H1 (cell line): Measurements from ENCODE around the gene ANKRD53. TPM values are rescaled to one million over a fixed set of nuclear protein-coding genes. Genes with fewer than 3 reads are reported as not detected.
A peak's percentile ranks its signal among the peaks of the same experiment; 100 is the strongest.

Experiments
- CTCF ChIA-PET: fragments of 300-600 bp; sonication (Branson Sonifier 250); formaldehyde crosslinking; loops from one replicate; lab custom pipeline; 2021; ENCODE audit not compliant: partially characterized antibody; lab: Charles Lee
- POLR2A ChIA-PET: fragments of 300-600 bp; sonication (Branson Sonifier 250); formaldehyde crosslinking; loops from one replicate; lab custom pipeline; 2021; ENCODE audit warnings: inconsistent platforms; ENCODE audit not compliant: partially characterized antibody; lab: Charles Lee
- DNase-seq, 2 experiments: peaks; one replicate each; pipeline versions ENCODE4 v3.0.0 to v3.0.0-alpha.2; 2010 to 2022; ENCODE audit warnings: low spot score in 2 of 2, low read depth in 1 of 2, mixed read lengths in 1 of 2
- FAIRE-seq: peaks from 2 replicates; lab custom pipeline; 2011; peaks lifted over from hg19 to GRCh38; lab: Jason Lieb, UNC
- H2AFZ ChIP-seq: 2 replicates; pipeline ENCODE4 v1.8.1; 2012; ENCODE audit warnings: low read length, inconsistent platforms
- H2AK5ac ChIP-seq: 2 replicates; pipeline ENCODE4 v1.6.1; 2013; ENCODE audit warnings: low read depth, low read length
- H2BK120ac ChIP-seq: replicated peaks from 2 replicates; pipeline ENCODE3; 2013; ENCODE audit warnings: low read depth, low read length, inconsistent platforms
- H2BK12ac ChIP-seq: 2 replicates; pipeline ENCODE4 v1.6.1; 2013; ENCODE audit warnings: low read depth, low read length
- H2BK15ac ChIP-seq: 2 replicates; pipeline ENCODE4 v1.6.1; 2013; ENCODE audit warnings: low read length
- H2BK20ac ChIP-seq: 2 replicates; pipeline ENCODE4 v1.6.1; 2013; ENCODE audit warnings: low read length
- H2BK5ac ChIP-seq: 2 replicates; pipeline ENCODE4 v1.6.1; 2013; ENCODE audit warnings: low read depth, low read length
- H3K14ac ChIP-seq: 2 replicates; pipeline ENCODE4 v1.6.1; 2013; ENCODE audit warnings: inconsistent platforms; ENCODE audit not compliant: insufficient read length
- H3K18ac ChIP-seq: 2 replicates; pipeline ENCODE4 v1.6.1; 2013; ENCODE audit warnings: low read length; ENCODE audit errors: extremely low read depth
- H3K23ac ChIP-seq: 2 replicates; pipeline ENCODE4 v1.6.1; 2013; ENCODE audit warnings: inconsistent platforms; ENCODE audit not compliant: insufficient read length
- H3K23me2 ChIP-seq: 2 replicates; pipeline ENCODE4 v1.6.1; 2013; ENCODE audit warnings: low read depth, low read length
- H3K27ac ChIP-seq: 2 replicates; pipeline ENCODE4 v1.6.1; 2011; ENCODE audit warnings: low read depth, low read length, inconsistent platforms
- H3K27me3 ChIP-seq, 4 experiments: replicated peaks in 1 of 4; 1 replicate in 1 of 4; 2 replicates in 3 of 4; pipeline versions ENCODE4 v1.6.1 to v1.8.1; 2011 to 2013; ENCODE audit warnings: low read length in 3 of 4, mild to moderate bottlenecking in 3 of 4, inconsistent platforms in 2 of 4, mixed read lengths in 2 of 4, moderate library complexity in 1 of 4; ENCODE audit not compliant: control insufficient read depth in 3 of 4, insufficient read depth in 3 of 4; ENCODE audit errors: extremely low read depth in 1 of 4
- H3K36me3 ChIP-seq, 4 experiments: 2 replicates each; pipeline versions ENCODE4 v1.6.1 to v1.8.1; 2011 to 2013; ENCODE audit warnings: mild to moderate bottlenecking in 4 of 4, low read length in 3 of 4, moderate library complexity in 2 of 4, control low read depth in 1 of 4, inconsistent platforms in 1 of 4; ENCODE audit not compliant: insufficient read depth in 4 of 4, control insufficient read depth in 2 of 4
- H3K4ac ChIP-seq: replicated peaks from 2 replicates; pipeline ENCODE3; 2013; ENCODE audit warnings: low read length, low read depth, mixed read lengths, inconsistent platforms; ENCODE audit not compliant: insufficient read length
- H3K4me1 ChIP-seq, 4 experiments: replicated peaks in 1 of 4; 1 replicate in 1 of 4; 2 replicates in 3 of 4; pipeline versions ENCODE4 v1.6.1 to v1.8.1; 2011 to 2013; ENCODE audit warnings: low read length in 3 of 4, inconsistent platforms in 2 of 4, mixed read lengths in 1 of 4; ENCODE audit not compliant: insufficient read depth in 4 of 4, control insufficient read depth in 3 of 4
- H3K4me2 ChIP-seq, 2 experiments: 2 replicates each; pipeline versions ENCODE4 v1.6.1 to v1.8.1; 2011 to 2013; ENCODE audit warnings: low read depth in 2 of 2, low read length in 2 of 2, control low read depth in 1 of 2, inconsistent platforms in 1 of 2, mild to moderate bottlenecking in 1 of 2; ENCODE audit not compliant: insufficient read depth in 1 of 2
- H3K4me3 ChIP-seq, 4 experiments: fragments of 200-600, 300-600 bp in 1 of 4; sonication (generic), shearing (Covaris generic), sonication (Bioruptor Twin) in 1 of 4; 2 replicates each; pipeline versions ENCODE4 v1.5.1 to v1.8.1; 2011 to 2016; ENCODE audit warnings: low read length in 4 of 4, low read depth in 3 of 4, control low read depth in 2 of 4, inconsistent platforms in 2 of 4, mild to moderate bottlenecking in 2 of 4, mixed read lengths in 1 of 4, moderate library complexity in 1 of 4; ENCODE audit not compliant: insufficient read depth in 2 of 4; ENCODE audit errors: extremely low read depth in 1 of 4
- H3K56ac ChIP-seq: replicated peaks from 2 replicates; pipeline ENCODE3; 2013; ENCODE audit warnings: low read depth, mild to moderate bottlenecking, mixed read lengths, low read length, inconsistent platforms; ENCODE audit not compliant: insufficient read length
- H3K79me1 ChIP-seq: 2 replicates; pipeline ENCODE4 v1.6.1; 2013; ENCODE audit warnings: low read depth, low read length, control low read depth
- H3K79me2 ChIP-seq, 2 experiments: 2 replicates each; pipeline versions ENCODE4 v1.6.1 to v1.8.1; 2012 to 2013; ENCODE audit warnings: low read length in 2 of 2, mild to moderate bottlenecking in 2 of 2, inconsistent platforms in 1 of 2; ENCODE audit not compliant: insufficient read depth in 2 of 2, control insufficient read depth in 1 of 2
- H3K9ac ChIP-seq, 4 experiments: replicated peaks in 1 of 4; 1 replicate in 1 of 4; 2 replicates in 3 of 4; pipeline versions ENCODE4 v1.6.1 to v1.8.1; 2011 to 2013; ENCODE audit warnings: low read depth in 3 of 4, low read length in 3 of 4, control low read depth in 2 of 4, mild to moderate bottlenecking in 2 of 4, moderate library complexity in 2 of 4, inconsistent platforms in 1 of 4; ENCODE audit errors: extremely low read depth in 1 of 4
- H3K9me3 ChIP-seq, 2 experiments: 2 replicates each; pipeline versions ENCODE4 v1.6.1 to v1.8.1; 2012 to 2013; ENCODE audit warnings: mild to moderate bottlenecking in 2 of 2, moderate library complexity in 2 of 2, control low read depth in 1 of 2, inconsistent platforms in 1 of 2, low read depth in 1 of 2, low read length in 1 of 2, mixed read lengths in 1 of 2; ENCODE audit not compliant: insufficient read depth in 2 of 2
- H4K20me1 ChIP-seq, 2 experiments: replicated peaks in 1 of 2; 2 replicates each; pipeline versions ENCODE3 to v1.8.1; 2011 to 2013; ENCODE audit warnings: inconsistent platforms in 2 of 2, low read length in 2 of 2, mild to moderate bottlenecking in 1 of 2; ENCODE audit not compliant: insufficient read depth in 2 of 2, control insufficient read depth in 1 of 2
- H4K5ac ChIP-seq: 2 replicates; pipeline ENCODE4 v1.6.1; 2013; ENCODE audit warnings: low read length, low read depth, mixed read lengths, inconsistent platforms; ENCODE audit not compliant: insufficient read length
- H4K8ac ChIP-seq: 2 replicates; pipeline ENCODE4 v1.8.0; 2013; ENCODE audit warnings: mild to moderate bottlenecking, moderate library complexity, low read length, inconsistent platforms; ENCODE audit not compliant: insufficient read depth; ENCODE audit errors: extremely low read depth
- H4K91ac ChIP-seq: replicated peaks from 2 replicates; pipeline ENCODE3; 2013; ENCODE audit warnings: low read length, mixed read lengths, inconsistent platforms; ENCODE audit not compliant: insufficient read length
- CEBPB ChIP-seq: IDR thresholded peaks from 2 replicates; pipeline ENCODE4 v1.6.1; 2012; ENCODE audit warnings: low read depth, low read length
- CHD1 ChIP-seq: IDR thresholded peaks from 2 replicates; pipeline ENCODE4 v1.6.1; 2012; ENCODE audit warnings: low read depth, low read length, improper control_type of control experiment
- CHD2 ChIP-seq: IDR thresholded peaks from 2 replicates; pipeline ENCODE4 v1.6.1; 2012; ENCODE audit warnings: low read length, improper control_type of control experiment
- CTBP2 ChIP-seq: IDR thresholded peaks from 2 replicates; pipeline ENCODE4 v1.7.0; 2011; ENCODE audit warnings: borderline replicate concordance, mild to moderate bottlenecking, moderate library complexity, mixed read lengths, low read length; ENCODE audit not compliant: insufficient read depth, insufficient read length
- HDAC6 ChIP-seq: IDR thresholded peaks from one replicate; pipeline ENCODE4 v1.7.1; 2012; ENCODE audit warnings: low read depth, mild to moderate bottlenecking, inconsistent platforms, low read length, moderate library complexity
- KDM1A ChIP-seq: fragments of 200-600, 300-600 bp; sonication (generic); IDR thresholded peaks from 2 replicates; pipeline ENCODE4 v1.7.1; 2016; ENCODE audit warnings: mild to moderate bottlenecking, low read length, borderline replicate concordance
- KDM4A ChIP-seq: IDR thresholded peaks from one replicate; pipeline ENCODE4 v1.7.1; 2012; ENCODE audit warnings: low read depth, mild to moderate bottlenecking, moderate library complexity, low read length, inconsistent platforms; ENCODE audit not compliant: severe bottlenecking
- MAX ChIP-seq: IDR thresholded peaks from 2 replicates; pipeline ENCODE4 v1.6.1; 2012; ENCODE audit warnings: inconsistent platforms
- NANOG ChIP-seq: IDR thresholded peaks from 2 replicates; pipeline ENCODE4 v1.6.1; 2011; ENCODE audit warnings: low read length, low read depth, mild to moderate bottlenecking, inconsistent platforms; ENCODE audit not compliant: insufficient read depth, poor library complexity, severe bottlenecking
- POU5F1 ChIP-seq: IDR thresholded peaks from 2 replicates; pipeline ENCODE4 v1.6.1; 2011; ENCODE audit warnings: low read depth, mild to moderate bottlenecking, low read length, moderate library complexity
- RAD21 ChIP-seq, 2 experiments: IDR thresholded peaks in 1 of 2; conservative IDR thresholded peaks in 1 of 2; 2 replicates each; pipeline ENCODE4 v1.6.1; 2011; ENCODE audit warnings: low read depth in 2 of 2, low read length in 2 of 2, improper control_type of control experiment in 1 of 2, inconsistent platforms in 1 of 2, mild to moderate bottlenecking in 1 of 2, moderate library complexity in 1 of 2
- TAF1 ChIP-seq: IDR thresholded peaks from 2 replicates; pipeline ENCODE4 v1.6.1; 2011; ENCODE audit warnings: mild to moderate bottlenecking, low read depth, low read length
- TAF7 ChIP-seq: optimal IDR thresholded peaks from 2 replicates; pipeline ENCODE3; 2011; ENCODE audit warnings: low read depth, mild to moderate bottlenecking, inconsistent platforms, low read length, moderate library complexity, borderline replicate concordance
- WGBS, 2 experiments: shearing (Covaris generic) in 1 of 2; methylation state at CpG; one replicate each; pipeline versions ENCODE4 v1.1.6 to v1.1.7; 2013 to 2015; ENCODE audit warnings: low lambda C conversion rate in 2 of 2, mixed read lengths in 2 of 2, inconsistent platforms in 1 of 2, low coverage in 1 of 2, missing lambda C conversion rate in 1 of 2; ENCODE audit not compliant: insufficient replicate concordance in 2 of 2, insufficient coverage in 1 of 2, insufficient read length in 1 of 2; ENCODE audit errors: extremely low coverage in 1 of 2, missing lambda C conversion rate in 1 of 2; 5-methylcytosine and 5-hydroxymethylcytosine counted together
- polyA plus RNA-seq, 7 experiments: library from polyadenylated mRNA; depleted of rRNA in 3 of 7; stranded (reverse) in 5 of 7; unstranded in 2 of 7; fragments of >200 nt in 5 of 7; fragments of 200-250 nt in 2 of 7; gene quantifications; 1 replicate in 5 of 7; 2 replicates in 1 of 7; 4 replicates in 1 of 7; pipeline versions ENCODE4 v1.2.1 to v1.2.3, GENCODE V29; 2011 to 2013; ENCODE audit warnings: missing spikeins in 2 of 7, mixed read lengths in 2 of 7
- total RNA-seq: library from RNA; stranded (reverse); fragmentation: NEBNext Ultra II Directional; extraction: Animal tissue kit (Norgen Biotek cat#: 25700); gene quantifications from 2 replicates; pipeline ENCODE4 v1.2.1, GENCODE V29; 2021

Gene ANKRD53
- total and polyA plus RNA-seq, 2 of the 8 experiments (the other 6 are each of a cell fraction or from before 2014, with no cell fraction given) = 0.39 to 0.70 TPM

GRCh38 chr2:70938586-70938950, 39.9 kb upstream of the ANKRD53 start:
- CTCF ChIA-PET = interaction anchor here (0.6 to 22.0 kb wide), 12 partner anchors 1 to 149 kb away, joined by 3 to 513 read pairs (median 6); partner anchors contain the start of genes ATP6V1B1 and FIGLA
- peaks cover 4 to 39% (median 31%) of the 10 kb centered on the region in 4 experiments for H3K27me3 ChIP-seq
- DNase-seq (no peak), FAIRE-seq (no peak)
- H3K9ac ChIP-seq = no peak overlapping the region
- peak overlapping the region; percentile 48; the same call in 1 of the 2 replicates for H2BK20ac ChIP-seq
- H3K4me1 ChIP-seq = peaks cover 7 to 53% (median 38%) of the 10 kb centered on the region in 4 experiments
- H2BK5ac ChIP-seq = no peak overlapping the region
- H3K36me3 ChIP-seq = no peaks in the 10 kb centered on the region
- H3K79me1 ChIP-seq = no peaks in the 10 kb centered on the region
- H3K23ac ChIP-seq = no peak overlapping the region
- POLR2A ChIA-PET = interaction anchor here (0.8 to 2.2 kb wide), 3 partner anchors 10 to 26 kb away, joined by 3 to 8 read pairs (median 5); no protein-coding TSS in a partner anchor
- no peak overlapping the region for H3K14ac ChIP-seq
- H4K8ac ChIP-seq = no peak overlapping the region
- no peaks in the 10 kb centered on the region for H3K79me2 ChIP-seq
- H2BK12ac ChIP-seq = 0 out of 2 replicates have a peak overlapping the region, but pooled peaks have one; percentile 29
- peaks cover 0 to 1% of the 10 kb centered on the region in 2 experiments for H4K20me1 ChIP-seq
- no peak overlapping the region for H3K27ac ChIP-seq
- peak overlapping the region in 3 of 4 experiments; percentile 29 to 45 (median 37); a peak in 4 of 8 replicates for H3K4me3 ChIP-seq
- no peak overlapping the region for H2BK120ac ChIP-seq
- no peaks in the 10 kb centered on the region for H3K9me3 ChIP-seq
- peak overlapping the region; percentile 72; the same call in 1 of the 2 replicates for H3K18ac ChIP-seq
- H3K4ac ChIP-seq = no peak overlapping the region
- no peak overlapping the region for H4K5ac ChIP-seq
- H4K91ac ChIP-seq = no peak overlapping the region
- H3K56ac ChIP-seq = no peak overlapping the region
- peak overlapping the region; percentile 56 to 70 for H3K4me2 ChIP-seq
- H2AK5ac ChIP-seq = no peak overlapping the region
- WGBS, 2 experiments = 53% methylated on average over 3 of the region's 3 CpGs; no CpG with 5 or more reads in 1 of the 2 experiments
- 0 out of 2 replicates have a peak overlapping the region, but pooled peaks have one; percentile 19 for H2AFZ ChIP-seq
- H2BK15ac ChIP-seq = peak overlapping the region; percentile 95; the same call in 1 of the 2 replicates
- peaks cover 3% of the 10 kb centered on the region; the same call in 1 of the 2 replicates for H3K23me2 ChIP-seq
- no peak for TF ChIP-seq CHD2
- TF ChIP-seq CTBP2 = no peak
- TF ChIP-seq KDM1A = no peak
- TF ChIP-seq POU5F1 = no peak
- no peak for TF ChIP-seq RAD21 (IDR thresholded peaks at IDR 0.05 in 1 of 2, conservative IDR thresholded peaks at IDR 0.05 in 1 of 2; ENCODE audit: low read depth in 2 of 2, low read length in 2 of 2)
- TF ChIP-seq TAF7 = no peak
- no peak for TF ChIP-seq TAF1
- no peak for TF ChIP-seq HDAC6
- TF ChIP-seq NANOG = no peak
- TF ChIP-seq CHD1 = no peak
- TF ChIP-seq KDM4A = no peak
- TF ChIP-seq MAX = no peak
- no peak for TF ChIP-seq CEBPB
